ENCODE data around the gene ATP6V0A1. TPM values are rescaled to one million over a fixed set of nuclear protein-coding genes. Genes with fewer than 3 reads are reported as not detected.

Gene ATP6V0A1
- total and polyA plus RNA-seq, 7 donors: 41.1 to 116 (median 62.7) TPM

GRCh38 chr17:42485680-42486079 is 27.0 kb downstream of the ATP6V0A1 start:
- TF ChIP-seq CTCF (IDR thresholded peaks at IDR 0.05): no peak
- intact Hi-C loops (cut with DNase I): no loop called here
- ATAC-seq (no peak), DNase-seq (no peak)
- no peaks in the 10 kb centered on the region for H3K27me3 ChIP-seq (ENCODE audit: insufficient read depth in 3 of 3, low read length in 2 of 3)
- no peaks in the 10 kb centered on the region for H3K9me3 ChIP-seq
- H3K4me3 ChIP-seq: no peak overlapping the region
- no peak overlapping the region for H3K27ac ChIP-seq
- peaks cover 3% of the 10 kb centered on the region for H3K4me1 ChIP-seq
- H3K36me3 ChIP-seq (ENCODE audit: insufficient read depth in 1 of 2, low read depth in 1 of 2): peaks cover 26 to 100% of the 10 kb centered on the region in 2 donors

GRCh38 chr17:42488032-42488431 is 29.4 kb downstream of the ATP6V0A1 start:
- intact Hi-C loops (cut with DNase I): no loop called here
- WGBS, 3 donors: 74 to 89% (median 79%) methylated on average over 1 of the region's 1 CpG
- peaks cover 28 to 100% of the 10 kb centered on the region in 2 donors for H3K36me3 ChIP-seq (ENCODE audit: insufficient read depth in 1 of 2, low read depth in 1 of 2)
- no peak overlapping the region for H3K4me3 ChIP-seq
- no peak overlapping the region for H3K27ac ChIP-seq
- no peak for ATAC-seq
- peaks cover 4% of the 10 kb centered on the region for H3K4me1 ChIP-seq
- TF ChIP-seq CTCF (IDR thresholded peaks at IDR 0.05): no peak
- no peaks in the 10 kb centered on the region for H3K9me3 ChIP-seq
- DNase-seq: no peak
- no peaks in the 10 kb centered on the region for H3K27me3 ChIP-seq (ENCODE audit: insufficient read depth in 3 of 3, low read length in 2 of 3)

- no peak overlapping the region for H3K27ac ChIP-seq
- H3K36me3 ChIP-seq (ENCODE audit: insufficient read depth in 1 of 2, low read depth in 1 of 2): peaks cover 11 to 100% of the 10 kb centered on the region in 2 donors
- 40 to 59% (median 41%) methylated on average over 3 of the region's 3 CpGs for WGBS, 3 donors
- no peak overlapping the region for H3K4me3 ChIP-seq
- peaks cover 25% of the 10 kb centered on the region for H3K4me1 ChIP-seq
- DNase-seq (no peak), ATAC-seq (no peak)
- H3K27me3 ChIP-seq (ENCODE audit: insufficient read depth in 3 of 3, low read length in 2 of 3): no peaks in the 10 kb centered on the region
- intact Hi-C loops (cut with DNase I): no loop called here
- no peaks in the 10 kb centered on the region for H3K9me3 ChIP-seq
- TF ChIP-seq CTCF (IDR thresholded peaks at IDR 0.05): no peak
These were observed 34.6 kb downstream of the ATP6V0A1 start for GRCh38 chr17:42493319-42493718.

- H3K27ac ChIP-seq: peak overlapping the region; percentile 60
- peaks cover 8 to 100% of the 10 kb centered on the region in 2 donors for H3K36me3 ChIP-seq (ENCODE audit: insufficient read depth in 1 of 2, low read depth in 1 of 2)
- no peak for ATAC-seq
- DNase-seq: no peak
- H3K4me1 ChIP-seq: peaks cover 25% of the 10 kb centered on the region
- H3K27me3 ChIP-seq (ENCODE audit: insufficient read depth in 3 of 3, low read length in 2 of 3): no peaks in the 10 kb centered on the region
- intact Hi-C loops (cut with DNase I): no loop called here
- 58 to 91% (median 78%) methylated on average over 4 of the region's 4 CpGs for WGBS, 3 donors
- no peak overlapping the region for H3K4me3 ChIP-seq
- H3K9me3 ChIP-seq: no peaks in the 10 kb centered on the region
- TF ChIP-seq CTCF (IDR thresholded peaks at IDR 0.05): no peak
These were observed 36.0 kb downstream of the ATP6V0A1 start for GRCh38 chr17:42494673-42495072.

GRCh38 chr17:42498828-42499227 is 40.1 kb downstream of the ATP6V0A1 start:
- no peak for TF ChIP-seq CTCF (IDR thresholded peaks at IDR 0.05)
- Histone ChIP-seq H3K27me3 (ENCODE audit: insufficient read depth in 3 of 3, low read length in 2 of 3) (no peaks in the 10 kb centered on the region), H3K4me3 (no peak overlapping the region), H3K4me1 (peaks cover 18% of the 10 kb centered on the region), H3K9me3 (no peaks in the 10 kb centered on the region), H3K27ac (no peak overlapping the region), H3K36me3 (ENCODE audit: insufficient read depth in 1 of 2, low read depth in 1 of 2) (peaks cover 16 to 100% of the 10 kb centered on the region in 2 donors)
- WGBS, 3 donors: 94 to 97% (median 95%) methylated on average over 4 of the region's 4 CpGs
- ATAC-seq: no peak
- intact Hi-C loops (cut with DNase I): no loop called here
- no peak for DNase-seq

All from psoas muscle (tissue), 8 donors.